Measurements from ENCODE around the gene VAV1. TPM values are rescaled to one million over a fixed set of nuclear protein-coding genes. Genes with fewer than 3 reads are reported as not detected.

Gene VAV1
- total and polyA plus RNA-seq, 2 of the 13 experiments (the other 11 are each of a cell fraction or from before 2014, with no cell fraction given) = not detected

GRCh38 chr19:6730153-6730804 lies 42.2 kb upstream of the VAV1 start (continued):
- TF ChIP-seq, protein P1, sequence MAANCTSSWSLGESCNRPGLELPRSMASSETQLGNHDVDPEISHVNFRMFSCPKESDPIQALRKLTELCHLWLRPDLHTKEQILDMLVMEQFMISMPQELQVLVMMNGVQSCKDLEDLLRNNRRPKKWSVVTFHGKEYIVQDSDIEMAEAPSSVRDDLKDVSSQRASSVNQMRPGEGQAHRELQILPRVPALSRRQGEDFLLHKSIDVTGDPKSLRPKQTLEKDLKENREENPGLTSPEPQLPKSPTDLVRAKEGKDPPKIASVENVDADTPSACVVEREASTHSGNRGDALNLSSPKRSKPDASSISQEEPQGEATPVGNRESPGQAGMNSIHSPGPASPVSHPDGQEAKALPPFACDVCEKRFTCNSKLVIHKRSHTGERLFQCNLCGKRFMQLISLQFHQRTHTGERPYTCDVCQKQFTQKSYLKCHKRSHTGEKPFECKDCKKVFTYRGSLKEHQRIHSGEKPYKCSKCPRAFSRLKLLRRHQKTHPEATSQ (CRISPR knock-in tag; IDR thresholded peaks at IDR 0.05; ENCODE audit: borderline replicate concordance) = no peak
- TF ChIP-seq, protein P2, sequence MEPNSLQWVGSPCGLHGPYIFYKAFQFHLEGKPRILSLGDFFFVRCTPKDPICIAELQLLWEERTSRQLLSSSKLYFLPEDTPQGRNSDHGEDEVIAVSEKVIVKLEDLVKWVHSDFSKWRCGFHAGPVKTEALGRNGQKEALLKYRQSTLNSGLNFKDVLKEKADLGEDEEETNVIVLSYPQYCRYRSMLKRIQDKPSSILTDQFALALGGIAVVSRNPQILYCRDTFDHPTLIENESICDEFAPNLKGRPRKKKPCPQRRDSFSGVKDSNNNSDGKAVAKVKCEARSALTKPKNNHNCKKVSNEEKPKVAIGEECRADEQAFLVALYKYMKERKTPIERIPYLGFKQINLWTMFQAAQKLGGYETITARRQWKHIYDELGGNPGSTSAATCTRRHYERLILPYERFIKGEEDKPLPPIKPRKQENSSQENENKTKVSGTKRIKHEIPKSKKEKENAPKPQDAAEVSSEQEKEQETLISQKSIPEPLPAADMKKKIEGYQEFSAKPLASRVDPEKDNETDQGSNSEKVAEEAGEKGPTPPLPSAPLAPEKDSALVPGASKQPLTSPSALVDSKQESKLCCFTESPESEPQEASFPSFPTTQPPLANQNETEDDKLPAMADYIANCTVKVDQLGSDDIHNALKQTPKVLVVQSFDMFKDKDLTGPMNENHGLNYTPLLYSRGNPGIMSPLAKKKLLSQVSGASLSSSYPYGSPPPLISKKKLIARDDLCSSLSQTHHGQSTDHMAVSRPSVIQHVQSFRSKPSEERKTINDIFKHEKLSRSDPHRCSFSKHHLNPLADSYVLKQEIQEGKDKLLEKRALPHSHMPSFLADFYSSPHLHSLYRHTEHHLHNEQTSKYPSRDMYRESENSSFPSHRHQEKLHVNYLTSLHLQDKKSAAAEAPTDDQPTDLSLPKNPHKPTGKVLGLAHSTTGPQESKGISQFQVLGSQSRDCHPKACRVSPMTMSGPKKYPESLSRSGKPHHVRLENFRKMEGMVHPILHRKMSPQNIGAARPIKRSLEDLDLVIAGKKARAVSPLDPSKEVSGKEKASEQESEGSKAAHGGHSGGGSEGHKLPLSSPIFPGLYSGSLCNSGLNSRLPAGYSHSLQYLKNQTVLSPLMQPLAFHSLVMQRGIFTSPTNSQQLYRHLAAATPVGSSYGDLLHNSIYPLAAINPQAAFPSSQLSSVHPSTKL (CRISPR knock-in tag; IDR thresholded peaks at IDR 0.05) = peak; percentile 79
- TF ChIP-seq PAF1 (CRISPR knock-in tag; IDR thresholded peaks at IDR 0.05) (no peak), SRSF1 (optimal IDR thresholded peaks at IDR 0.05; ENCODE audit: low read depth, low read length) (no peak), AGO1 (IDR thresholded peaks at IDR 0.05; ENCODE audit: low read depth, low read length, poor library complexity, severe bottlenecking) (no peak), MXD4 (CRISPR knock-in tag; IDR thresholded peaks at IDR 0.05) (peak; percentile 40; the same call in 1 of the 2 replicates), MIXL1 (CRISPR knock-in tag; IDR thresholded peaks at IDR 0.05) (0 out of 2 replicates have a peak, but pooled peaks have one; percentile 36), BORCS8-MEF2B (CRISPR knock-in tag; IDR thresholded peaks at IDR 0.05) (no peak), ZNF570 (CRISPR knock-in tag; IDR thresholded peaks at IDR 0.05; ENCODE audit: borderline replicate concordance) (no peak), MIER2 (CRISPR knock-in tag; IDR thresholded peaks at IDR 0.05) (no peak), RFXAP (CRISPR knock-in tag; IDR thresholded peaks at IDR 0.05; ENCODE audit: borderline replicate concordance) (peak; percentile 81; the same call in 1 of the 2 replicates), RBFOX2 (IDR thresholded peaks at IDR 0.05; ENCODE audit: low read depth, low read length) (peak; percentile 39), ZNF234 (CRISPR knock-in tag; conservative IDR thresholded peaks at IDR 0.05) (no peak), ZNF646 (CRISPR knock-in tag; IDR thresholded peaks at IDR 0.05) (no peak), HOXA7 (CRISPR knock-in tag; IDR thresholded peaks at IDR 0.05) (no peak)
- TF ChIP-seq, protein P3, sequence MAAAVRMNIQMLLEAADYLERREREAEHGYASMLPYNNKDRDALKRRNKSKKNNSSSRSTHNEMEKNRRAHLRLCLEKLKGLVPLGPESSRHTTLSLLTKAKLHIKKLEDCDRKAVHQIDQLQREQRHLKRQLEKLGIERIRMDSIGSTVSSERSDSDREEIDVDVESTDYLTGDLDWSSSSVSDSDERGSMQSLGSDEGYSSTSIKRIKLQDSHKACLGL (CRISPR knock-in tag; IDR thresholded peaks at IDR 0.05) = no peak
